GM18505 (cell line): ENCODE data around the gene MEAK7.

Source experiments
- ATAC-seq: cut with Tn5 transposase; IDR thresholded peaks from one replicate; pipeline ENCODE4 v1.9.1; 2021; ENCODE audit not compliant: unreplicated experiment
- POLR2A ChIP-seq: IDR thresholded peaks from 4 replicates; pipeline ENCODE4 v1.6.1; 2011; ENCODE audit warnings: borderline replicate concordance; ENCODE audit not compliant: insufficient read depth, insufficient read length; ENCODE audit errors: extremely low read depth

MEAK7 gene

DNA sequence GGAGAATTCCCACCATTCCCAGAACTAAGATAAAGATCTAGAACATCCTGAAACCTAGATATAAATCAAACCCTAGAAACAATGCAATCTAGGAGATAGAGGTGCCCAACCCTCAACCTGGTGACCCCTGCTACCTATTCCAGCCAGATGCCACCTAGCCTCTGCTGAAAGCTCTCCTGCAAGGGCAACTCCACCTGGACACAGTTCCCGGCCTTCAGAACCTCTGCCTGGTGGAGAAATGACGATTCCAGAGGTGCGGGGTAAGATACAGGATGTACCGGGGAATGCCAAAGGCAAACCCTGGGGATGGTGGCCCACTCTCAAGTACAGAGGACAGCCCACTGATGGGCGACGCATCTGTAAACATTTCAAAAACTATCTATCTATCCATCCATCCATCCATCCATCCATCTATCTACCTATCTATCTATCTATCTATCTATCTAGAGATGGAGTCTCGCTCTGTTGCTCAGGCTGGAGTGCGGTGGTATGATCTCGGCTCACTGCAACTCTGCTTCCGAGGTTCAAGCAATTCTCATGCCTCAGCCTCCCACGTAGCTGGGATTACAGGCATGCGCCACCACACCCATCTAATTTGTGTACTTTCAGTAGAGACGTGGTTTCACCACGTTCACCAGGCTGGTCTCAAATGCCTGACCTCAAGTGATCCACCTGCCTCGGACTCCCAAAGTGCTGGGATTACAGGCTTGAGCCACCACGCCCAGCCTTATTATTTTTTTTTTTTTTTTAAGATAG is 19.0 kb downstream of the MEAK7 start:
- no peak for ATAC-seq
- TF ChIP-seq POLR2A, result no peak

DNA sequence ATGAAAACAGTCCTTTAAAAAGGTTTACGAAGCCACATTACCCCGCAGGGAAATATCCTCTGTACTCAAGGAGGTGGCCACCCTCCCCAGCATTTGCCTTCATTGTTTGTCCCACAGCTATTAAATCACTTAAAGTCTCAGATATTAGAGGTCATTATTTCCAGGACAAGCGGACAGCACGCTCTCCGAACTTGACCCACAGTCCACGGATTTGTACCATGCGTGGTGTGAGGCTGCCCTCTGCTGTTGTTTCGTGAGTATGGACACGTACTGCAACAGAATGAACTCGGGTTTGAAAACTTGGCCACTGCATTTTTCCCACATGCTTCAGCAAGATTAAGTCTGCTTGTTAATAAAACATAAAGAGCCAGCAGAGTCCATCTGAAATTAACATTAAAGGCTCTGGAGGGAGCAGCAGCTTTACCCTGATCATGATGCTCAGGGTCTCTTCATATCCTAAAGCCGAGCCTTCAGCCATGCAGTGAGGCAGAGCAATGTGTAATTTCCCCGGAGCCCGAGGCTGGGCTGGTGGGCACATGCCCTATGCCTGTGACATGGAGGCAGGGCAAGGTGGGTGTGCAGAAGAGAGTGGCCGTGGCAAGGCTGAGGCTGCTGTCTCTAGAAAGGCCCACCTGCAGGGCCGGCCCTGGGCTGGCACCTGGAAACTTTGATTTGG is 19.7 kb downstream of the MEAK7 start:
- TF ChIP-seq POLR2A, result no peak
- ATAC-seq, result no peak

DNA sequence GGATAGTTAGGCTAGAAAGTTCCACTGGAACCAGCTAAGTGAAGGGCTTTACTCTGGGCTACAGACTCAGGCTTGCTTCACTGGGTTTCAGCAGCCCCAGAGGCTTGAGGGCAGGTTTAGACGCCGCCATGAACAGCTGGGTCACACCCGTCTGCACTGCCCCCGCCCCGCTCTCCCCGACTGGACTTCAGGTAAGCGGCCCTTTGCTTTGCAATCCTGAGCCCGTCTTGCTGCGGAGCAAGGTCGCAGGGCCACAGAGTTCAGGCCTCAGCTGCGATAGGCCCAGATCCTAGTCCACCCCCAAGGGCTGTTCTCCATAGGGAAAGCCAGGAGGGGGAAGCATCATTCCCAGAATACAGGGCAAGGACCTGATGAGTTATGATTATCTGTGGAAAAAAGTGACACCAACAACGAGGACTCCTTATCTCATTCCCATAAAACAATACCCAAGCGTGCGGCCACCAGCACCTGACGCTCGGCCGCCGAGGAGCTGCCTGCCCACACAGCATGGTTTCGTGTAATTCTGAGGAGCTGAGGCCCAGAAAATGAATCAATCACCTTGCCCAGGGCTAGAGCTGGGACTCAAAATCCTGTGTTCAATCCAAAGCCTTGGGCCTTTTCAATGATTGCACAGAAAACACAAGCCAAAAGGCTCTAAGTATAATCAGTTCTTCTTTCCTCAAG is 20.4 kb downstream of the MEAK7 start:
- TF ChIP-seq POLR2A, result no peak
- ATAC-seq, result no peak

- TF ChIP-seq POLR2A, result no peak
- ATAC-seq, result no peak
These were observed 21.2 kb downstream of the MEAK7 start for GRCh38 chr16:84482951-84483881.

DNA sequence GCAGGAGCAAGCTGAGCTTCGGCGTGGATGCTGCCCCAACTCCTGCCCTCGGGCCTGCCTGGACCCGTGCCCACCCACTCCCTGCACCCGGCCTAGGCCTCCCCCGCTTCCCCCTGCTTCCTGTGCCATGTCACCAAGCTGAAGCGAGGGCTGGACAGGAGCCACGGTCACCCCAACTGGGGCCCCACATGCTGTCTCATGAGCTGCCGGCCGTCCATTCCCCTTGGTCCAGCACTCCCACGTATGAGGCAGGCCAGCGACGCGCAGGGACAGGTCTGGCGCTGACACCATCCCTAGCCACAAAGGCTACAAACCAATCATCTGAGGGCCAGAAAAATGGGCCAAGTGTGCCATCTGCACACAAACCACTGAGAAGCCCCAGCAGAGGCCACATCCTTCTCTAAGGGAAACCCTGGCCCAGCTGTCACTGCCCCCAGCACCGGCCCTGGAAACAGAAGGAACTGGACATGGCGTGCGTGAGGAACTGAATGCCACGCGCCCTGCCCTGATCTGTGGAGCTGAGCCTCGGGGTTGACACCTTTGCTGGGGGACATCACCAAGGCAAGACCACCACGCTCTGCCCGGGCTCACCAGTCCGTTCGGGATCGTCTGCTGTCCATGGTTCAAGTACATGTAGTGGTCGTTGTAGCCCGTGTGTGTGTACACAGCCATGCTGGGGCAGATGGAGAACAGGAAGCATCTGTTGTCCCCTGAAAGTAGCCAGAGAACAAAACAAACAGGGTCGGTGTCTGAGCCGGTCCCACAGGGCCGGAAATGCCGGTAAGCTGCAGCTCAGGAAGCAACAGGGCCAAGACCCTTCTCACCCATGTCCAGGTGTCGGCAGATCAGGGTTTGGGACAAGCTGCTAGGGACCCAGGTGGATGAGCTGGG is 22.2 kb downstream of the MEAK7 start:
- no peak for TF ChIP-seq POLR2A
- ATAC-seq, result no peak

DNA sequence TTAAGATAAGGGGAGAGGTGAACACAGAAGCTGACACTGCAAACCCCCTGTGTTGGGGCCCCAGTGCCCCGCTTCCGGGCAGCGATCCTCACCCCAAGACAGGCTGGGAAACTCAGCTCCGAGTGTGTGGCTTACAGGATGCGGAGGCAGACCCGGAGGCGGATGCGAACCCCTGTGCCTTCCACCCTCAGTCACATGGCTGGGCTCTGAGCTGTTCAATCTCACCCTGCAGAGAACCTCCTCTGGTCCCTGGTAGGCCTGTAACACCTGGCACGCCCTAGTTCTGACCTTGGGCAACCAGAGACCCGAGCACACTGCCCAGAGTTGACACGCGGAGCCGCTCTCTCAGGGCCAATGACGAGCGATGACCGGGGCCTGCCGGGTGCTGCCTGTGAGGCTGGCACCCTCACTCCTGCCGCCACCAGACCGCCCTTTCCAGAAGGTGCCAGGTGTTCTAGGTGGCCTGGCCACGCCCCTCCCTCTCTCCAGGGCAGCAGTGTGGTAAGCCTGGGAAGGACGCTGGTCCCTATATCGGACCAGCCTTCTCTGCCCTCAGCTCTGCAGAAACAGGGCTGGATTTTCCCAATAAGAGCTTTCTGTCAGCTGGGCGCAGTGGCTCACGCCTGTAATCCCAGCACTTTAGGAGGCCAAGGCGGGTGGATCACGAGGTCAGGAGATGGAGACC is 23.3 kb downstream of the MEAK7 start:
- TF ChIP-seq POLR2A, result no peak
- ATAC-seq, result no peak

DNA sequence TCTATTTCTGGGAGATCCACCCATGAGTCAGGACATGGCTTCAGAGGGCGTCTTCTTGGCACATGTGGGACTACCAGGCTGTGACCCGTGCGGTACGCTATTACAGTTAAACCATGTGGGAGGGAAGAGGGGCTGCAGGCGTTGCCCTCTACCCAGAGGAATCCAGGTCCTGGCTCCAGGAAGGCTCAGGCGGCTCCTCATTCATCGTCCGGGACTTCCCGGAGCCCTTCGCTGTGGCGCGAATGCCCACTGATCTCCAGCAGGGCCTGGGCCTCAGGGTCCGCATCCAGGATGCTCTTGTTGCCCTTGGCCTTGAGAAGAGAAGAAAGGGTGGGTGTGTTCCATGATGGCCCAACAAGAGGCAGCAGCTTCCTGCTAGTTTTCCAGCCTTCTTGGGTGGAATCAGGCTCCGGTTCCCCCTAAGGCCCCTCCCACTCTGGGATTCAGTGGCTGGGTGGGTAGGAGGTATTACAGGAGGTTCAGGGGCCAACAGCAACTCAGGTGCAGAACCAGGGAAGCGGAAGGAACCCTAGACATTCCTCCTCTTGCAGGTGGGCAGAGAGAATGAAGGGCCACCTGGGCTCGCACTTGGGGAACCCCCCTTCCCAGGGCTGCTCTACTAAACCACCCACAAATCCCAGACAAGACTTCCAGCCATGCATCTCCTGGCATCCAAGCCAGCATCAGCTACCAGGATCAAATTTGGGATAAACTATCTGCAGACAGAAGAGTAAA is 24.6 kb downstream of the MEAK7 start:
- ATAC-seq, result no peak
- no peak for TF ChIP-seq POLR2A

- TF ChIP-seq POLR2A, result no peak
- no peak for ATAC-seq
These were observed 26.1 kb downstream of the MEAK7 start for GRCh38 chr16:84478172-84478947.

- no peak for ATAC-seq
- TF ChIP-seq POLR2A, result no peak
These were observed 26.8 kb downstream of the MEAK7 start for GRCh38 chr16:84477661-84478060.

DNA sequence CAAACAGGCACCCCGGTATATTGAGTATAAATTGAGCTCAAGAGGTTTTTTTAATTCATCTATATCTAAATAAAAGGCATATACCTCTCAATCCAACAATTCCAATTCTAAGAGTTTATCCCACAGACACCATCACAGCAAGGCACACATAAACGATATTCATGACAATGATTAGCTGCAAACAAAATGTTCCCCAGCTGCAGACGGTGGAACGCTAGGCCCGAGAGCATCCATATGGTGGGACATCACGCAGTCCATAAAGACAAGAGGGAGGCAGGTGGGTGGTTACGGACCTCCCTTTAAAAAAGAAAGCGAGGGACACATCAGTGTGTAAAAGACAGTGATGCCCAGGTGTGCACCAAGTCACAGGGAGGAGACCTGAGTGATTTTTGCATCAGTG is 28.1 kb downstream of the MEAK7 start:
- TF ChIP-seq POLR2A, result no peak
- no peak for ATAC-seq

DNA sequence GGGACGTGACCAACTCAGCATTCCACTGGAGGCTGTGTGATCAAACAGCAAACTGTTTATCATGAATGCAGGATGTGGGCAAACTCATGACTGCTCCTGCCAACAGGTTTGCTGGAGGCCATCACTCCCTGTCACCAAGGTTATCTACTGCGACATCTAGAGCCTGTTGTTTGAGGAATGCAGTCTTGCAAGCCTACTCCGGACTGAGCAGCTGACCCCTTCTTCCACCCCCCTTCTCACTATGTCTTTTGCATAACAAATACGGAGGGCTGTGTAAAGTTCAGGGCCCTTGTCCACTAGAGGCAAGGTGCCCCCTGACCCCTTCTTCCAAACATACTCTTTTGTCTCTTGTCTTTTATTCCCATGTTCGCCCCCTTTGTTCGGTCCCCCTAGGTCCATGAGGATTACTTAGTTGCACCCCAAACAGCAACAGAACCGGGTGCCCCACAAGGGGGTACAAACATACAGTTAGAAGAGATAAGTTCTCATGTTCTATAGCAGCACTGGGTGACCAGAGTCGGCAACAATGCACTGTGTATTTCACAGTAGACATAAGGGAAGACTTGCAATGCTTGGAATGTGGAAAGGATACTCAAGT is 28.7 kb downstream of the MEAK7 start:
- no peak for ATAC-seq
- no peak for TF ChIP-seq POLR2A

DNA sequence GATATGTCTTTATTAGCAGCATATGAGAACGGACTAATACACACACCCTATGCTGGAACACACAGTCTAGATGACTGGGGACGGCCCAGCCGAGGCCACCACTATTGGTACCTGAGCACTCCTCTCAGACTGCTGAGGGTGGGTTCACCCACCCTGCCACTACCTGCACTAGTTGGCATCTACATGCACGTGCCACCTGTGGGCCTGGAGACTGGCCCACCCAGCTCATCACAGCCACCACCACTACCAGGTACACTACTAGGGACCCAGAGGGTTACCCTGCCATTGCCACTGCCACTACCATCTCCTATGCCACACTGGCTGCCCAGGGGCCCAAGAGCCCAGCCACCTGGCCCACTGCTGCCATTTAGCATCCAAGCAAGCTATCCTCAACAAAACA is 32.5 kb downstream of the MEAK7 start:
- TF ChIP-seq POLR2A, result no peak
- no peak for ATAC-seq
